SK-MEL-5 (cell line): ENCODE measurements around the gene STK26. TPM values are rescaled to one million over a fixed set of nuclear protein-coding genes. Genes with fewer than 3 reads are reported as not detected.

Experiments used
- total RNA-seq: library from RNA; depleted of rRNA; stranded (reverse); fragments of >200 nt; shearing (Covaris generic); gene quantifications from 2 replicates; pipeline ENCODE4 v1.2.3, GENCODE V29; 2014; rRNA removed

STK26 gene
- total RNA-seq, 1 experiment from 2014 or later: 30.1 TPM

Other genes with a start within 250 kb of the STK26 start
- gene FRMD7, start 104.7 kb downstream of the STK26 start, total RNA-seq: 0.05 TPM in 1 of 2 replicates, not detected in the other
- gene RAP2C, start 196.1 kb downstream of the STK26 start, total RNA-seq: 8.6 and 10.1 TPM in 2 replicates